Body of pancreas (tissue), 4 donors: ENCODE measurements around the gene CAPN8. TPM values are rescaled to one million over a fixed set of nuclear protein-coding genes. Genes with fewer than 3 reads are reported as not detected.

Experiments
- ATAC-seq: fragments of 150-250 bp; one replicate; pipeline ENCODE4 v1.9.1; 2016
- DNase-seq, 4 donors: peaks; one replicate each; pipeline ENCODE4 v3.0.0-alpha.2; 2019
- H3K27ac ChIP-seq, 4 donors: fragments of 200-600 bp; sonication (generic); 1 replicate in 3 of 4; 2 replicates in 1 of 4; pipeline versions ENCODE4 v1.5.1 to v1.6.1; 2016 to 2019; ENCODE audit warnings: mild to moderate bottlenecking in 1 of 4, mixed read lengths in 1 of 4, moderate library complexity in 1 of 4
- H3K27me3 ChIP-seq, 2 donors: fragments of 200-600 bp; sonication (generic); one replicate each; pipeline ENCODE4 v1.6.0; 2016; ENCODE audit warnings: mild to moderate bottlenecking in 1 of 2
- H3K36me3 ChIP-seq, 2 donors: fragments of 200-600 bp; sonication (generic); replicated peaks in 1 of 2; 2 replicates each; pipeline ENCODE4 v1.5.1; 2016; ENCODE audit warnings: low read depth in 2 of 2; ENCODE audit not compliant: insufficient read depth in 1 of 2
- H3K4me1 ChIP-seq: fragments of 200-600 bp; sonication (generic); one replicate; pipeline ENCODE4 v1.6.0; 2016
- H3K4me3 ChIP-seq, 2 donors: fragments of 200-600 bp; sonication (generic); 1 replicate in 1 of 2; 2 replicates in 1 of 2; pipeline ENCODE4 v1.5.1; 2016 to 2019
- H3K9me3 ChIP-seq, 3 donors: fragments of 200-600 bp; sonication (generic); 1 replicate in 2 of 3; 2 replicates in 1 of 3; pipeline ENCODE4 v1.5.1; 2016
- POLR2A ChIP-seq, 3 donors: fragments of 450-650 bp; IDR thresholded peaks; one replicate each; pipeline ENCODE4 v1.6.1; 2016; ENCODE audit warnings: antibody characterized with exemption in 3 of 3, mild to moderate bottlenecking in 2 of 3
- WGBS, 2 donors: methylation state at CpG; one replicate each; pipeline ENCODE4 v1.1.5; 2017; 5-methylcytosine and 5-hydroxymethylcytosine counted together
- intact Hi-C: fragments of 100-400 bp; cut with DNase I; formaldehyde crosslinking; loops from one replicate; pipeline ENCODE4 v1.15.1; 2023
- small RNA-seq: library from RNA; depleted of rRNA; stranded (forward); fragments of <200 nt; gene quantifications from one replicate; pipeline ENCODE3, GENCODE V24; 2016
- total RNA-seq, 2 donors: library from RNA; depleted of rRNA; stranded (reverse); fragments of >200 nt; gene quantifications; one replicate each; pipeline ENCODE4 v1.1.0, GENCODE V29; 2016
- TF ChIP-seq, protein P1 (sequence below), 7 experiments: fragments of 450-650 bp in 4 of 7; fragments of 200-600 bp in 3 of 7; sonication (generic) in 3 of 7; IDR thresholded peaks; one replicate each; pipeline ENCODE4 v1.5.1; 2016 to 2019; ENCODE audit warnings: antibody characterized with exemption in 7 of 7

Gene CAPN8
- total RNA-seq, 2 donors from 2014 or later, result 43.1 TPM; not detected in 1

DNA sequence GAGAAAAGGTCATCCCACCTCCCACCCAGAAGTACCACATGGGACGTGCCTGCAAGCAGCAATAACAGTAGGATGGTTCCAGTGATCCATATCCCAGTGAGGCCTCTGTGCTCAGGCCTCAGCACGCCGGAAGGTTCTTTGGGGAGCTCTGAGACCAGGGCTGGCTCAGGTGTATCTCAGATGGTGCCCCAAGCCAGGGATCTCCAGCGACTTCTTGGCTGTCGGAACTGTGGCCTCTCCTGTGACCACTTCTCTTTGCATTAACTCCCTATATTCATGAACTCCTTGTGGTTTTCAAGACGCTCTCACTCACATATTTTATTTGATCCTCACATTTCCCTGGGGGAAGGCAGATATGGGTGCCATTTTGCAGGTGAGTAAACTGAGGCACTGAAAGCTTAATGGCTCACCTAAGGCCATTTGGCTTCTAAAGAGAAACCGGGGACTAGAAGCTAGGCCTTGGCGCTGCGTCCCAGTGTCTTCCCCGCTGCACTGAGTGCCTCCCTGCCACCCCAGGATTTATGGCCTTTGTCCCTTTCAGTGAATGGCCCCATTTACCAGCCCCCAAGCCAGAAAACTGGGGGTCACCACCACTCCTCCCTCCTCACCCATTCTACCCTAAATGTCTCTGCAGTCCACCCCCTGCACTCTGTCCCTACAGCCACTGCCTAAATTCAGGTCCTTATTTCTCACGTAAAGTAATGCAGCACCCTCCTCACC lies 170.4 kb downstream of the CAPN8 start:
- no peak overlapping the region for H3K4me3 ChIP-seq
- H3K4me1 ChIP-seq, result no peaks in the 10 kb centered on the region
- no peak for ATAC-seq
- no peak for DNase-seq
- TF ChIP-seq, protein P1, sequence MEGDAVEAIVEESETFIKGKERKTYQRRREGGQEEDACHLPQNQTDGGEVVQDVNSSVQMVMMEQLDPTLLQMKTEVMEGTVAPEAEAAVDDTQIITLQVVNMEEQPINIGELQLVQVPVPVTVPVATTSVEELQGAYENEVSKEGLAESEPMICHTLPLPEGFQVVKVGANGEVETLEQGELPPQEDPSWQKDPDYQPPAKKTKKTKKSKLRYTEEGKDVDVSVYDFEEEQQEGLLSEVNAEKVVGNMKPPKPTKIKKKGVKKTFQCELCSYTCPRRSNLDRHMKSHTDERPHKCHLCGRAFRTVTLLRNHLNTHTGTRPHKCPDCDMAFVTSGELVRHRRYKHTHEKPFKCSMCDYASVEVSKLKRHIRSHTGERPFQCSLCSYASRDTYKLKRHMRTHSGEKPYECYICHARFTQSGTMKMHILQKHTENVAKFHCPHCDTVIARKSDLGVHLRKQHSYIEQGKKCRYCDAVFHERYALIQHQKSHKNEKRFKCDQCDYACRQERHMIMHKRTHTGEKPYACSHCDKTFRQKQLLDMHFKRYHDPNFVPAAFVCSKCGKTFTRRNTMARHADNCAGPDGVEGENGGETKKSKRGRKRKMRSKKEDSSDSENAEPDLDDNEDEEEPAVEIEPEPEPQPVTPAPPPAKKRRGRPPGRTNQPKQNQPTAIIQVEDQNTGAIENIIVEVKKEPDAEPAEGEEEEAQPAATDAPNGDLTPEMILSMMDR (IDR thresholded peaks at IDR 0.05), result no peak
- no peak for TF ChIP-seq POLR2A (IDR thresholded peaks at IDR 0.05)
- H3K36me3 ChIP-seq, result no peaks in the 10 kb centered on the region
- WGBS, 2 donors, result 87 to 91% methylated on average over 10 to 11 of the region's 11 CpGs
- H3K9me3 ChIP-seq, result no peaks in the 10 kb centered on the region
- no peaks in the 10 kb centered on the region for H3K27me3 ChIP-seq
- H3K27ac ChIP-seq, result no peak overlapping the region
- intact Hi-C loops, result no loop called here

DNA sequence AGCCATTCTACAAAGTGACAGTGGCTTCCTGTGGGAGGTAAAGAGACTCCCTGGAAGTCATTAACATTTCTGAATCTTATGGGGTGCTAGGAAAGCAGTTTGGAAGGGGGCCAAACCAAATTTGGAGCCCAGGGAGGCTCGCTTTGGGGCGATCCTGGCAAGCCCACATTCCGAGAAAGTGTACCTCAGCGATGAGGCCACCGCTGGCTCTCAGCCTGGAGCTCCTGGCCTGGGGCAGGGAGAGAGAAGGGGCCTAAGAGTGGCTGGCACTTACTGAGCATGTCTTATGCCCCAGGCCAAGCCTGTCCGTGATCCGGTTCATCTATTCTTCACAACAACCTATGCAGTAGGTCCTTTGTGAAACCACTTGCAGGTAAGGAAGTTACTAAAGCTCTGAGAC lies 173.5 kb downstream of the CAPN8 start:
- Histone ChIP-seq H3K4me3 (no peak overlapping the region), H3K9me3 (no peaks in the 10 kb centered on the region), H3K27ac (no peak overlapping the region), H3K4me1 (no peaks in the 10 kb centered on the region), H3K27me3 (no peaks in the 10 kb centered on the region), H3K36me3 (no peaks in the 10 kb centered on the region)
- ATAC-seq, result no peak
- no peak for DNase-seq
- TF ChIP-seq POLR2A (IDR thresholded peaks at IDR 0.05), result no peak
- TF ChIP-seq, protein P1 (IDR thresholded peaks at IDR 0.05), result no peak
- WGBS, 2 donors, result 80 to 83% methylated on average over 7 of the region's 7 CpGs
- intact Hi-C loops, result no loop called here

Small RNAs within 50 kb of the gene (small RNA-seq; reads per million reads assigned to genes)
- not detected for gene RNU6-1248P
- gene SNRPEP10, result not detected

Other genes starting within 250 kb of the CAPN8 start
- 10 to 100 TPM; 85.7 to 90.0 TPM for gene CAPN2, start 46.8 kb upstream of the CAPN8 start, total RNA-seq
- 10 to 100 TPM; 22.3 to 30.0 TPM for gene TP53BP2, start 180.2 kb upstream of the CAPN8 start, total RNA-seq